Measurements from ENCODE around the gene SRL. TPM values are rescaled to one million over a fixed set of nuclear protein-coding genes. Genes with fewer than 3 reads are reported as not detected.

SRL gene
- total RNA-seq (2021) = 0.11 TPM in 1 of 3 replicates, not detected in the others
- percentile 4 among the genes with signal in this experiment for Bru-seq, nascent RNA
- long read RNA-seq, experiment 1 = 0 reads
- long read RNA-seq, experiment 2 = 0 reads
- long read RNA-seq, experiment 3 = 0 reads

- TF ChIP-seq PRRX2 (CRISPR knock-in tag; IDR thresholded peaks at IDR 0.05) (no peak), ZNF512 (CRISPR knock-in tag; IDR thresholded peaks at IDR 0.05; ENCODE audit: borderline replicate concordance) (no peak), E2F1 (CRISPR knock-in tag; IDR thresholded peaks at IDR 0.05) (no peak), ZNF423 (CRISPR knock-in tag; IDR thresholded peaks at IDR 0.05) (no peak), ZNF281 (CRISPR knock-in tag; IDR thresholded peaks at IDR 0.05) (no peak), ATF6 (CRISPR knock-in tag; IDR thresholded peaks at IDR 0.05) (no peak)
- H3K27me3 Mint-ChIP-seq (ENCODE audit: low read depth) = no peaks in the 10 kb centered on the region; the same call in 1 of the 2 replicates
- ChIA-PET CTCF (interaction anchor here (0.8 to 4.9 kb wide), 4 partner anchors 12 to 326 kb away, joined by 3 to 30 read pairs (median 4); no protein-coding TSS in a partner anchor), POLR2A (interaction anchor here (1.3 kb wide), 1 partner anchor 11 kb away, joined by 5 read pairs; no protein-coding TSS in a partner anchor)
- H3K36me3 Mint-ChIP-seq = peaks cover 6% of the 10 kb centered on the region; the same call in 1 of the 2 replicates
- peaks cover 25% of the 10 kb centered on the region for H3K4me1 Mint-ChIP-seq
- ATAC-seq = no peak
- DNase-seq (ENCODE audit: low spot score) = no peak
- H3K27ac Mint-ChIP-seq = no peak within 1 kb of the TSS
- peaks cover 11% of the 10 kb centered on the region for H3K9me3 Mint-ChIP-seq
- no peak within 1 kb of the TSS for H3K4me3 Mint-ChIP-seq
These were observed at the start of gene SRL for GRCh38 chr16:4241928-4242283. TSS of gene SRL (minus strand) at chr16:4242080. CDS start at chr16:4242067, 13 bp downstream.

- H3K4me3 Mint-ChIP-seq = no peak overlapping the region
- POLR2A ChIA-PET = interaction anchor here (1.3 to 2.4 kb wide), 3 partner anchors 17 to 38 kb away, joined by 3 to 11 read pairs (median 3); partner anchors contain the start of gene TFAP4
- TF ChIP-seq NR2C2 (CRISPR knock-in tag; IDR thresholded peaks at IDR 0.05) = no peak
- TF ChIP-seq GABPB1 (CRISPR knock-in tag; IDR thresholded peaks at IDR 0.05) = peak; percentile 94
These were observed 48.5 kb upstream of the SRL start for GRCh38 chr16:4290236-4290830.

DNA sequence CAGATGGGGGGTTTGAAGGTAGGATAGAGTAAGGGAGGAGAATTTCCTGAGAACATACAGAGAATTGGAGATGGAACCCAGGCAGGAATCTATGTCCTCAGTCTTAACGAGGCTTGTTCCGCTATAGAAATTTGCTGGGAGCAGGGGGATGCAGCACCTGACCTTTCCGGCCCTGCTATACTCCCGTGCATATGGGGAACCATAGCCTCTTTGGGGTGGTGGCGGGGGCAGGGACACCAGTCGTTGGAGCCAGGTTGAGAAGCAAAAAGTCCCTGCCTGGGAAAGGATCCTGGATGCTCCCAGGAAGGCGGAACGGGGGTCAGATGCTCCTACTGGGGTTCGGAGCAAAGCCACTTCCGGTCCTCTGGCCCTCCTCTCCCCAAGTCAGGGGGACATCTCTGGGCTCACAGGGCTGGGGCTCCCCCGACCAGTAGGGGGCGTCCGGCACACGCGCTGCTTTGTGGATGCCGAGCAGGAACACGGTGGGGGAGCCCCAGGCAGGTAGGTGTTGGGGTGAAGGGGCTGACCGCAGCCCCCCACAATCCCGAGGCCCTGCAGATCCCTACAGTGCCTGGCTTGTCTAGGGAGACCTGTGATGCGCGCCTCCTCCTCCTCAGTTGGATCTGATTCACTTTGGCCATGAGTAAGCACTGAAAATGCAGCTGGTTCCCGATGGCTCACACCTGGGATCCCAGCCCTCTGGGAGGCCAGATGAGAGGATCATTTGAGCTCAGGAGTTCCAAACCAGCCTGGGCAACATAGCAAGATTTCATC is 46.5 kb upstream of the SRL start:
- Mint-ChIP-seq H3K9me3 (no peaks in the 10 kb centered on the region), H3K27ac (peak overlapping the region; percentile 76), H3K4me3 (no peak overlapping the region), H3K27me3 (ENCODE audit: low read depth) (no peaks in the 10 kb centered on the region; the same call in 1 of the 2 replicates), H3K36me3 (no peaks in the 10 kb centered on the region), H3K4me1 (peaks cover 35% of the 10 kb centered on the region)
- DNase-seq (ENCODE audit: low spot score) = peak; percentile 95
- ChIA-PET CTCF (interaction anchor here (0.6 to 12.3 kb wide), 31 partner anchors 10 to 349 kb away, joined by 3 to 185 read pairs (median 9); partner anchors contain the start of genes CORO7, GLIS2 and PAM16), POLR2A (interaction anchor here (0.5 to 2.4 kb wide), 4 partner anchors 10 to 36 kb away, joined by 3 to 11 read pairs (median 4); partner anchors contain the start of gene TFAP4)
- peak; percentile 92 for ATAC-seq
- TF ChIP-seq ZNF671 (CRISPR knock-in tag; IDR thresholded peaks at IDR 0.05) (no peak), HMGXB4 (CRISPR knock-in tag; IDR thresholded peaks at IDR 0.05) (peak; percentile 78; the same call in 1 of the 2 replicates), ATF2 (CRISPR knock-in tag; IDR thresholded peaks at IDR 0.05; ENCODE audit: borderline replicate concordance, low read depth) (no peak), USF1 (CRISPR knock-in tag; IDR thresholded peaks at IDR 0.05) (0 out of 2 replicates have a peak, but pooled peaks have one; percentile 15), ZNF512 (CRISPR knock-in tag; IDR thresholded peaks at IDR 0.05; ENCODE audit: borderline replicate concordance) (no peak), OVOL2 (CRISPR knock-in tag; IDR thresholded peaks at IDR 0.05; ENCODE audit: borderline replicate concordance) (no peak)

More at GRCh38 chr16:4290236-4290830, 48.5 kb upstream of the SRL start:
- ATAC-seq (no peak), DNase-seq (ENCODE audit: low spot score) (no peak)
- peak overlapping the region; percentile 89 for H3K27ac Mint-ChIP-seq
- no peaks in the 10 kb centered on the region for H3K36me3 Mint-ChIP-seq
- CTCF ChIA-PET = interaction anchor here (0.7 to 12.3 kb wide), 15 partner anchors 8 to 114 kb away, joined by 3 to 185 read pairs (median 4); no protein-coding TSS in a partner anchor
- no peaks in the 10 kb centered on the region for H3K9me3 Mint-ChIP-seq
- peaks cover 41% of the 10 kb centered on the region for H3K4me1 Mint-ChIP-seq
- no peaks in the 10 kb centered on the region for H3K27me3 Mint-ChIP-seq (ENCODE audit: low read depth)
